Inflammatory macrophage treated with lipopolysaccharide for 4 hours (primary cell): ENCODE data around the gene KRTAP4-7.
A peak's percentile ranks its signal among the peaks of the same experiment; 100 is the strongest.
"Not testable (repeated sequence)": the region's sequence is repeated elsewhere in the genome, so short reads cannot be mapped to it uniquely, and the experiment has no call there.

Experiments
- DNase-seq: peaks from one replicate; pipeline ENCODE4 v3.0.0-alpha.2; 2020

Gene KRTAP4-7

GRCh38 chr17:41065829-41066624, 17.9 kb upstream of the KRTAP4-7 start, which contains the start of gene KRTAP2-4:
Gene KRTAP2-4, minus strand, starts transcription at chr17:41065879. Its CDS starts 34 bp downstream, at chr17:41065845.
- DNase-seq: peak; percentile 17

DNA sequence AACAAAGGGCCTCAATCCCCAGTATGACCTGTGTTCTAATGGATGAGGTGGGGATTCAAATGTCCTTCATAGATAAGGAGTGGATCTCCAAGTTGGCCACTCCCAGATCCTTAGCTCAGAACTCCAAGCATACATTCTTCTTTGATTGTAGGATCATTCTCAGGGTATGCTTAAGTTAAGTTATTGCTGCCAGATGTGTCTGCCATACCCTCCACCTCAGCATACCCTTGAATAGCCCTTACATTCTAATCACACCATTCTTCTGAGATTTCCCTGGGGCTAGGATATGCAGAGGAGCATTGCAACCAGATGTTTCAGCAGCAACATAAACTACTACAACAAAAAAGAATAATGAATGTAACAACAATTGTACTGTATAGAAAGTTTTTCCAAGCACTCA, 16.7 kb upstream of the KRTAP4-7 start:
- DNase-seq: no peak

DNA sequence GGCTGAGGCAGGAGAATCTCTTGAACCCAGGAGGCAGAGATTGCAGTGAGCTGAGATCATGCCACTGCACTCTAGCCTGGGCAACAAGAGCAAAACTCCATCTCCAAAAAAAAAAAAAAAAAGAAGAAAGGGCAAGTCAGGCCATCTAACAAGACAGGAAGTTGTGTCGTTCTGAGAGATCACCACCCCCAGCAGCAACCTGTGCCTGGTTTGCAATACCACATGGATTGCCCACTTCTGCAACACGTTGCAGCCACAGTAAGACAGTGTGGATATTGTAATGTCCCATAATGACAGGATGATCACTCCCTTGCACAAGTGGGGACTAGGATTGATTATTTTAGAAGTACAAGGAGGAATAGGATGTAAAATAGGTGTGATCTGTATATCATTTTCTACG, 14.9 kb upstream of the KRTAP4-7 start:
- DNase-seq: no peak

DNA sequence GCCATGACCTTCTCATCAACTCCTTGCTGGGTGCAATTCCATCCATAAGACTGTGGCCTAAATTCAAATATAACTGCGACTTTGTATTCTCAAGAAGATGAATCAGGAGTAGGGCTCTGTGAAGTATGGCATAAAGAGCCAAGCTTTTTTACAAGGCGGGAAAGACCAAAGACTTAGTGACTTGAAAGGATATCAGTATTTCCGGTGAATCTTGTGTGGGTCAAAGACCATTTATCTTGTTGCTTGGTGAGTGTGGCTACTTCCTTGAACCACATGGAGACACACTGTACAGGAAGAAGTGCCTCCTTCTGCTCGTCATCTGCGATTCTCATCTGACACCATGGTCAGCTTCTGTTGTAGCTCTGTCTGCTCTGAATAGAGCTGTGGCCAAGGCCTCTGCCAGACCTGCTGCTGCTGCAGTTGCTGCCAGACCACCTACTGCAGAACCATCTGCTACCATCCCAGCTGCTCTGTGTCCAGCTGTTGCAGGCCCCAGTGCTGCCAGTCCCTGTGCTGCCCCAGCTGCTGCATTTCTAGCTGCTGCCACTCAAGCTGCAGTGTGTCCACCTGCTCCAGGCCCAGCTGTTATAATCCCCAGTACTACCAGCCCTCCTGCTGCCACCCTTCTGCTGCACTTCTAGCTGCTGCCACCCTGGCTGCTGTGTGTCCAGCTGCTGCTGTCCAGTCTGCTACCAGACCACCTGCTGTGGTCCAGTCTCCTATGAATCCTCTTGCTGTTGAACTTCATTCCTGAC, 12.2 kb upstream of the KRTAP4-7 start:
- DNase-seq: no peak

- DNase-seq: no peak
These were observed 10.3 kb upstream of the KRTAP4-7 start for GRCh38 chr17:41073676-41074075.

DNA sequence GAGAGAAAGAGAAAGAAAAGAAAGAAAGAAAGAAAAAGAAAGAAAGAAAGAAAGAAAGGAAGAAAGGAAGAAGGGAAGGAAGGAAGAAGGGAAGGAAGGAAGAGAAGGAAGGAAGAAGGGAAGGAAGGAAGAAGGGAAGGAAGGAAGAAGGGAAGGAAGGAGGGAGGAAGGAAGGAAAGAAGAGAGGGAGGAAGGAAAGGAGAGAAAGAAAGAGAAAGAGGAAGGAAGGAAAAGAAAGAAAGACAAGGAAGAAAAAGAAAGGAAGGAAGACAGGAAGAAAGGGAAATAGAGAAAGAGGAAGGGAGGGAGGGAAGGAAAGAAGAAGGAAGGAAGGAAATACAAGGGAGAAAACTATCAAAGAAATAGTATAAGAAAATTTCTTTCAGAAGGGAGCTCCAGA, 7.2 kb upstream of the KRTAP4-7 start:
- DNase-seq: no peak

DNA sequence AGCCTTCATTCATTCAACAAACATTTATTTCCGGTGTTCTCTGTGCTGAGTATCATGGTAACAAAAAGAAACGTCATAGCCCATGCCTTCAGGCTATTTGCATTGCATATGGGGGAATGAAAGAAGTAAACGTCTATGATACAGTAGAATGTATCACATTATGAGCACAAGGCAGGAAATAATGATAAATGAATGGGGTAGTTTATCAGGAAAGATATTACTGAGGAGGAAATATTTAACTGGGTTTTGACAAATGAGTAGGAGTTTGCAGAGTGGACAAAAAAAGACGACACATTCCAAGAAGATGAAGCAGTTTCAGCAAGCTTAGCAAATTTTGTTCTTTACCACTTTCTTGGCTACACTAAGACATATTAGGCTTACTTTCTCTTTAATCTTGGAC, 1.3 kb upstream of the KRTAP4-7 start:
- no peak for DNase-seq

- not testable (repeated sequence) for DNase-seq
These were observed 523 bp upstream of the KRTAP4-7 start for GRCh38 chr17:41083427-41083826.

DNA sequence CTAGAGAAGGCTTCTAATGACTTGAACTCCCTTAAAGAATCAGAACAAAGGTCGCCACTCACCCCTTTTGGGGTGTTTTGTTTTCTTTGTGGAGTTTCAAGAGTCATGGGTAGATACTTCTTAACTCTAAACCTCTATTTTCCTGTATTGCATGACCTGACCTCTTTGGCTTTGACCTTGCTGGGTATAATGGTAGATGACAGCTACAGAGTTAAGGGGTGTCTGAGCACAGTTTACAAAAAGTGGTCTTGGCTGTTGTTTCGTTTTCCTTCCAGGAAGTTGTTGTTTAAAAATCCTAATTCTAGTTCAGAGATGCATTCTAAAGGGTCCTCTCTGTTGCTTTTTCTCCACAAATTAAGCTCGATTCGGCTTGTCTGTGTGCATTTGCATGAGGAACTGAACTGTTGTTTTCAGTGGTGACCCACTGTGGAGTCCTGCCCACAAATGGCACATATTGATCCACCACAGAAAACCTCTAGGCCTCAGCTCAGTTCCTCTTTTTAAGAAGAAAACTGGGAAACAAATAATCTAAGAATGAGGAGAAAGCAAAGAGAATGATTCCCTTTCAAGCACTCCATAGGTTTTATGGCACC, 4.9 kb downstream of the KRTAP4-7 start:
- DNase-seq: not testable (repeated sequence)

DNA sequence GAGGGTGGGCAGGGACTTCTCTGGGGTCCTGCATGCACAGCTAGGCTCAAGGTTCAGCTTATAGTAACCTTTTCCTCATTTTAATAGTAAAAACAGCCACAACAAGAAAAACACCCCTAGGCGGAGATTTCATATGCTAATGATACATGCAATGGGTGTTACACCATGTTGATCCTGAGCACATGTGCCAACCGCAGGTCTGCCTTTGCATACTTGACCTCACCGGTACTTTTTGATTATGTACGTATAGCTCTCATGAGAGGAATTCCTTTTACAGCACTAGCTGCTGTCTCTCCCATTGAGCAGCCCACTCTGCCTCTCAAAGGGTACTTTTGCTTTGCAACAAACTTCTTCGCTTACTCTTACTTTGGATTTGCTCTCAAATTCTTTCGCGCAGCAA, 12.1 kb downstream of the KRTAP4-7 start:
- no peak for DNase-seq

- no peak for DNase-seq
These were observed 14.1 kb downstream of the KRTAP4-7 start, which contains the start of gene KRTAP4-8 for GRCh38 chr17:41098042-41098441. Gene KRTAP4-8, minus strand, starts transcription at chr17:41098142. Its CDS starts 58 bp downstream, at chr17:41098084.

- DNase-seq: no peak
These were observed 14.5 kb downstream of the KRTAP4-7 start for GRCh38 chr17:41098481-41098880.

GRCh38 chr17:41099682-41100480, 15.9 kb downstream of the KRTAP4-7 start:
- DNase-seq: not testable (repeated sequence)

DNA sequence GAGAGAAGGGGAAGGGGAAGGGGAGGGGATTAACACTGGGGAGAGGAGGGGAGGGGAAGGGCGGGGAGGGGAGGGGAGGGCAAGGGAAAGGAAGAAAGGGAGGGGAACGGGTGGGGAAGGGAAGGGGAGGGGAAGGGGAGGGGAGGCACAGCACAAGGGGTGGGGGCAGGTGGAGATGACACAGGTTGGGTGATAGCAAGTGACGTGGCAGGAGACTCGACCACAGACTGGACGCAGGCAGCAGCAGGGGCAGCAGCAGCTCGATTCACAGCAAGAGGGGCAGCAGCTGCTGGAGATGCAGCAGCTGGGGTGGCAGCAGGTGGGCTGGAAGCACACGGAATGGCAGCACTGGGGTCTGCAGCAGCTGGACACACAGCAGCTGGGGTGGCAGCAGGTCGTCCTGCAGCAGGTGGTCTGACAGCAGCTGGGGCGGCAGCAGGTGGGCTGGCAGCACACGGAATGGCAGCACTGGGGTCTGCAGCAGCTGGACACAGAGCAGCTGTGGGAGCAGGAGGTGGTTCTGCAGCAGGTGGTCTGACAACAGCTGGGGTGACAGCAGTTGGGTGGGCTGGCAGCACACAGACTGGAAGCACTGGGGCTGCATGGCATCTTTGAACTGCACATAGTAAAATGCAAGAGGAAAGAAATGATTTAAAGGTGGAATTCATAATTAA, 17.8 kb downstream of the KRTAP4-7 start, which contains the start of gene KRTAP4-16:
TSS of gene KRTAP4-16 (minus strand) at position 624 of the 674 bp plus-strand sequence. CDS start at position 624, 0 bp downstream.
- no peak for DNase-seq

DNA sequence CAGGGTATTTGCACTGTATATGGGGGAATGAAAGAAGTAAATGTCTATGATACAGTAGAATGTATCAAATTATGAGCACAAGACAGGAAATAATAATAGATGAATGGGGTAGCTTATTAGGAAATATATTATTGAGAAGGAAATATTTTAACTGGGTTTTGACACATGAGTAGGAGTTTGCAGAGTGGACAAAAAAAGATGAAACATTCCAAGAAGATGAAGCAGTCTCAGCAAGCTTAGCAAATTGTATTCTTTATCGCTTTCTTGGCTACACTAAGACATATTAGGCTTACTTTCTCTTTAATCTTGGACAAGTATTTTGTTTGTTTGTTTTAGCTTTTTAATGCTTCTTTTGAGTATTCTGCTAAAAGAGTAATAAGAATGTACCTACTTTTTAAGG, 19.9 kb downstream of the KRTAP4-7 start:
- DNase-seq: no peak

DNA sequence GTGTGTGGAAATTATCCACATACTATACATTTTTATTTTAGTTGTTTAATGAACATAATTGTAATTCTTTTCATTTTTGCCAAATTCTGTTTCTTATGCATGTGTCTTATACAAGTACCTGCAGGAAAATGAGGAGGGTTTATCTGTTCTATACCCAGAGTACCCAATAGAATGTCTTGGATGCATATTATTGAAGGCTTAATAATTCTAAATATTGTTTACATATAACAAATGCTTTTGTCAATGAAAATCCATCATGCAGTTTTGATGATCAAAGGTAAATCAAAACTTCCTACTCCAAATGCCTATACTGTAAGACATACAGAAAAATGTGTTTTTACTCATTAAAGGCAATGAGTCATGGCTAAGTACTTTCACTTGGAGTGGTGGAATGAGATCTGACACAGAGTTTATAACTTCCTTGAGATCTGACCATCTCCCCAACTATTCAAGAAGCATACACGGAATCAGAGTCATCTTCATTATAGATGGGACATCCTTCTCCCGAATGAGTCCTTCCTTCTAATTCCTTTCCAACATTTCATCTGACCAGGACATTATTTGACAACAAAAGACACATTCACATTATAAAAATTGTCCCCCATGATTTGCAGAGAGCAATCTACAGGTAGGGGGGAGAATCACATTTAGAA, 20.6 kb downstream of the KRTAP4-7 start:
- DNase-seq: not testable (repeated sequence)

GRCh38 chr17:41105347-41105746, 21.4 kb downstream of the KRTAP4-7 start, which contains the start of gene KRTAP4-9:
Gene KRTAP4-9, plus strand, starts transcription at chr17:41105389. Its CDS starts 0 bp downstream, at chr17:41105389.
- DNase-seq: not testable (repeated sequence)

DNA sequence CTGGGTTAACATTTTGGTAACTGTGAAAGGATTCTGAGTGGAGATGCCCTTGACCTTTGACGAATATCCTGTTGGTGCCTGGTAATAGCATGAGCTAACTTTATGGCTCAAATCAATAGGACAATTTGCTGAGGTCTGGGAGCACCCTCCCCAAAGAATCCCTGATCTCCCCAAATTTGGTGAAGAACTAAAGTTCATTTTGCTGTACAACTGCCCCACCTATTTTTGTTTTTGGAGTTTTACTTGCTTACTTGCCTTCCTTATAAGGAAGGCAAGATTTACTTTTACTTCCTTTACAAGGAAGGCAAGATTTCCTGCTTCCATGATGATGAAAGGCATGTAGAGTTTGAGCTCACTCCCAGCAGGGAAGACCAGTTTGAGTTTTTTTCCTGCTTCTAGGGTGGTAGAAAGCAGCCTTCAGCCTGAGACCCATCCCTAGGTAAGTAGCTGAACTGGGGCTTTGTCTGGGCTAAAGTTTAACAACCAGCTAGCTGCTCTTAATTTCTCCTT, 24.0 kb downstream of the KRTAP4-7 start:
- DNase-seq: peak; percentile 17

GRCh38 chr17:41108728-41109386, 24.9 kb downstream of the KRTAP4-7 start:
- not testable (repeated sequence) for DNase-seq

GRCh38 chr17:41111151-41111885, 27.4 kb downstream of the KRTAP4-7 start:
- no peak for DNase-seq
